Loucy (cell line): ENCODE measurements around the gene SYMPK.

Experiments used
- H2AFZ ChIP-seq: fragments of 200-600 bp; sonication (generic); 2 replicates; pipeline ENCODE4 v1.6.0; 2016; ENCODE audit warnings: antibody characterized with exemption, mild to moderate bottlenecking, low read length, moderate library complexity
- H3F3A ChIP-seq: fragments of 200-600 bp; 2 replicates; pipeline ENCODE4 v1.6.0; 2016; ENCODE audit warnings: antibody characterized with exemption, low read depth, mild to moderate bottlenecking
- H3K27me3 ChIP-seq: fragments of 200-600 bp; sonication (generic); 2 replicates; pipeline ENCODE4 v1.6.1; 2014; ENCODE audit warnings: low read length, mild to moderate bottlenecking; ENCODE audit not compliant: insufficient read depth, poor library complexity, severe bottlenecking
- H3K36me3 ChIP-seq: fragments of 200-600 bp; sonication (generic); 2 replicates; pipeline ENCODE4 v1.6.1; 2016; ENCODE audit warnings: low read length; ENCODE audit not compliant: insufficient read depth
- H3K4me1 ChIP-seq: fragments of 200-600 bp; sonication (generic); 2 replicates; pipeline ENCODE4 v1.5.1; 2014; ENCODE audit warnings: low read length, mild to moderate bottlenecking; ENCODE audit not compliant: insufficient read depth, poor library complexity, severe bottlenecking
- H3K4me2 ChIP-seq: fragments of 200-600 bp; sonication (generic); 2 replicates; pipeline ENCODE4 v1.6.0; 2014; ENCODE audit warnings: antibody characterized with exemption, low read length, low read depth, mild to moderate bottlenecking; ENCODE audit not compliant: poor library complexity, severe bottlenecking
- H3K4me3 ChIP-seq: fragments of 200-600 bp; sonication (generic); 2 replicates; pipeline ENCODE4 v1.5.1; 2014; ENCODE audit warnings: low read length, mild to moderate bottlenecking, mixed read lengths; ENCODE audit not compliant: poor library complexity, severe bottlenecking
- H3K79me2 ChIP-seq: fragments of 200-600 bp; sonication (generic); 2 replicates; pipeline ENCODE4 v1.6.1; 2014; ENCODE audit warnings: low read length; ENCODE audit not compliant: insufficient read depth
- H3K9ac ChIP-seq: fragments of 200-600 bp; sonication (generic); 2 replicates; pipeline ENCODE4 v1.6.0; 2014; ENCODE audit warnings: mild to moderate bottlenecking, low read depth, low read length, moderate library complexity; ENCODE audit not compliant: poor library complexity, severe bottlenecking
- H3K9me2 ChIP-seq: fragments of 200-600 bp; sonication (generic); replicated peaks from 2 replicates; pipeline ENCODE4 v1.6.1; 2016; ENCODE audit warnings: low read depth, low read length, mixed read lengths
- H3K9me3 ChIP-seq: fragments of 200-600 bp; sonication (generic); 2 replicates; pipeline ENCODE4 v1.6.1; 2014; ENCODE audit warnings: mild to moderate bottlenecking, antibody characterized with exemption, low read length, low read depth; ENCODE audit not compliant: insufficient read depth
- H4K20me1 ChIP-seq: fragments of 200-600 bp; sonication (generic); 2 replicates; pipeline ENCODE4 v1.6.0; 2014; ENCODE audit warnings: antibody characterized with exemption, low read length, mild to moderate bottlenecking; ENCODE audit not compliant: insufficient read depth, poor library complexity, severe bottlenecking
- CTCF ChIP-seq: fragments of 200-600 bp; sonication (generic); conservative IDR thresholded peaks from 2 replicates; pipeline ENCODE4 v1.5.1; 2014; ENCODE audit warnings: mild to moderate bottlenecking, antibody characterized with exemption, low read length
- EZH2phosphoT487 ChIP-seq: fragments of 200-600 bp; IDR thresholded peaks from 2 replicates; pipeline ENCODE4 v1.6.1; 2018; ENCODE audit warnings: antibody characterized with exemption, mild to moderate bottlenecking, moderate library complexity, borderline replicate concordance

SYMPK gene

GRCh38 chr19:45860359-45861259 is 2.3 kb downstream of the SYMPK start:
- Histone ChIP-seq H3F3A (no peaks in the 10 kb centered on the region), H3K9me2 (no peaks in the 10 kb centered on the region), H3K9me3 (no peaks in the 10 kb centered on the region), H3K4me2 (peak overlapping the region; percentile 74), H3K79me2 (peaks cover 37% of the 10 kb centered on the region), H2AFZ (no peak overlapping the region), H4K20me1 (peaks cover 13% of the 10 kb centered on the region), H3K4me1 (peaks cover 9% of the 10 kb centered on the region), H3K36me3 (peaks cover 4% of the 10 kb centered on the region; the same call in 1 of the 2 replicates), H3K4me3 (peak overlapping the region; percentile 81), H3K27me3 (no peaks in the 10 kb centered on the region), H3K9ac (no peak overlapping the region)
- TF ChIP-seq EZH2phosphoT487, result no peak
- TF ChIP-seq CTCF, result no peak

- Histone ChIP-seq H3K79me2 (peaks cover 11% of the 10 kb centered on the region; the same call in 1 of the 2 replicates), H3K9me3 (no peaks in the 10 kb centered on the region), H3K36me3 (peaks cover 35% of the 10 kb centered on the region; the same call in 1 of the 2 replicates), H2AFZ (no peak overlapping the region), H3K27me3 (no peaks in the 10 kb centered on the region), H3K4me3 (no peak overlapping the region), H4K20me1 (peaks cover 3% of the 10 kb centered on the region), H3F3A (no peaks in the 10 kb centered on the region), H3K4me2 (no peak overlapping the region), H3K9ac (no peak overlapping the region), H3K9me2 (no peaks in the 10 kb centered on the region), H3K4me1 (no peaks in the 10 kb centered on the region)
- no peak for TF ChIP-seq CTCF
- TF ChIP-seq EZH2phosphoT487, result no peak
These were observed 8.7 kb downstream of the SYMPK start for GRCh38 chr19:45854167-45854778.

GRCh38 chr19:45852983-45853382 is 10.0 kb downstream of the SYMPK start:
- Histone ChIP-seq H3K36me3 (peaks cover 44% of the 10 kb centered on the region; the same call in 1 of the 2 replicates), H3K9me3 (no peaks in the 10 kb centered on the region), H3K4me3 (no peak overlapping the region), H3K9me2 (no peaks in the 10 kb centered on the region), H4K20me1 (peaks cover 6% of the 10 kb centered on the region), H3K4me1 (no peaks in the 10 kb centered on the region), H3K9ac (no peak overlapping the region), H3K79me2 (peaks cover 6% of the 10 kb centered on the region; the same call in 1 of the 2 replicates), H2AFZ (no peak overlapping the region), H3F3A (no peaks in the 10 kb centered on the region), H3K4me2 (no peak overlapping the region), H3K27me3 (no peaks in the 10 kb centered on the region)
- TF ChIP-seq CTCF (no peak), EZH2phosphoT487 (no peak)
